Measurements from ENCODE around the gene MLNR. TPM values are rescaled to one million over a fixed set of nuclear protein-coding genes. Genes with fewer than 3 reads are reported as not detected.

MLNR gene
- total RNA-seq, 2 donors from 2014 or later, result not detected

DNA sequence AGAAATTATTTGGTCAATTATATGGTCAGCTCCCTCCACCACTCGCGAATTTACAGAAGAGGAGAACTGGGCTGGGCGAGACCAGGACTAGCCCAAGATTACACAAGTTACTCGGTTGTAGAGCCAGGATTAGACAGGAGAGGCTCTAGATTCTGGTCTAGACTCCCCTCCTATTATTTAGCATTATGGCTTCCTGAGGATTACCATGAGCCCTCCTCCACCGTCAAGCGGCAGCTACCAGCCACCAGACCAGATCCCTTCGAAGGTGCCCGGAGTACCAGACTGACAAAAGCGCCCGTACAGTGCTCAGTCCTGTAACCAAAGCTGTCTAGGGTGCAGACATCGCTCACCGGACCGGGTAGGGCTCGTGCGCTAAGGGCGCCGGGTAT, 497 bp upstream of the MLNR start:
- Histone ChIP-seq H3K4me1 (no peaks in the 10 kb centered on the region), H3K27me3 (peaks cover 33% of the 10 kb centered on the region)
- intact Hi-C loops (cut with DNase I), result no loop called here

DNA sequence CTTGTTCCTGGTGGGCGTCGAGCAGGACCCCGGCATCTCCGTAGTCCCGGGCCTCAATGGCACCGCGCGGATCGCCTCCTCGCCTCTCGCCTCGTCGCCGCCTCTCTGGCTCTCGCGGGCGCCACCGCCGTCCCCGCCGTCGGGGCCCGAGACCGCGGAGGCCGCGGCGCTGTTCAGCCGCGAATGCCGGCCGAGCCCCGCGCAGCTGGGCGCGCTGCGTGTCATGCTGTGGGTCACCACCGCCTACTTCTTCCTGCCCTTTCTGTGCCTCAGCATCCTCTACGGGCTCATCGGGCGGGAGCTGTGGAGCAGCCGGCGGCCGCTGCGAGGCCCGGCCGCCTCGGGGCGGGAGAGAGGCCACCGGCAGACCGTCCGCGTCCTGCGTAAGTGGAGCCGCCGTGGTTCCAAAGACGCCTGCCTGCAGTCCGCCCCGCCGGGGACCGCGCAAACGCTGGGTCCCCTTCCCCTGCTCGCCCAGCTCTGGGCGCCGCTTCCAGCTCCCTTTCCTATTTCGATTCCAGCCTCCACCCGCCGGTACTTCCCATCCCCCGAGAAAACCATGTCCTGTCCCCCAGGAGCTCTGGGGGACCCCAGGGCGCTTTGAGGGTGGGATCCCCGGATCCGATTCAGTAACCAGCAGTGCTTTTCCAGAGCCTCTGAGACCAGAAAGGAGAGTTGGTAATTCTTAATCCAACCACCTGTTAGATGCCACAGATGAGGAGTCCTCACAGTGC, 885 bp downstream of the MLNR start:
- no peak overlapping the region for H3K9ac ChIP-seq (ENCODE audit: low read depth in 2 of 2, low read length in 2 of 2)
- no peaks in the 10 kb centered on the region for H3K4me1 ChIP-seq
- no peaks in the 10 kb centered on the region for H3K9me3 ChIP-seq
- TF ChIP-seq, protein P1, sequence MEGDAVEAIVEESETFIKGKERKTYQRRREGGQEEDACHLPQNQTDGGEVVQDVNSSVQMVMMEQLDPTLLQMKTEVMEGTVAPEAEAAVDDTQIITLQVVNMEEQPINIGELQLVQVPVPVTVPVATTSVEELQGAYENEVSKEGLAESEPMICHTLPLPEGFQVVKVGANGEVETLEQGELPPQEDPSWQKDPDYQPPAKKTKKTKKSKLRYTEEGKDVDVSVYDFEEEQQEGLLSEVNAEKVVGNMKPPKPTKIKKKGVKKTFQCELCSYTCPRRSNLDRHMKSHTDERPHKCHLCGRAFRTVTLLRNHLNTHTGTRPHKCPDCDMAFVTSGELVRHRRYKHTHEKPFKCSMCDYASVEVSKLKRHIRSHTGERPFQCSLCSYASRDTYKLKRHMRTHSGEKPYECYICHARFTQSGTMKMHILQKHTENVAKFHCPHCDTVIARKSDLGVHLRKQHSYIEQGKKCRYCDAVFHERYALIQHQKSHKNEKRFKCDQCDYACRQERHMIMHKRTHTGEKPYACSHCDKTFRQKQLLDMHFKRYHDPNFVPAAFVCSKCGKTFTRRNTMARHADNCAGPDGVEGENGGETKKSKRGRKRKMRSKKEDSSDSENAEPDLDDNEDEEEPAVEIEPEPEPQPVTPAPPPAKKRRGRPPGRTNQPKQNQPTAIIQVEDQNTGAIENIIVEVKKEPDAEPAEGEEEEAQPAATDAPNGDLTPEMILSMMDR (IDR thresholded peaks at IDR 0.05), result no peak
- no peaks in the 10 kb centered on the region for H3K36me3 ChIP-seq
- H3K27ac ChIP-seq, result no peak overlapping the region
- H3K27me3 ChIP-seq, result peaks cover 33% of the 10 kb centered on the region
- intact Hi-C loops (cut with DNase I), result no loop called here
- H3K4me3 ChIP-seq, result peak overlapping the region; percentile 35
- DNase-seq, result no peak

More for the DNA sequence above, 497 bp upstream of the MLNR start:
- Histone ChIP-seq H3K4me3 (peak overlapping the region; percentile 35), H3K9me3 (no peaks in the 10 kb centered on the region), H3K36me3 (no peaks in the 10 kb centered on the region), H3K27ac (no peak overlapping the region), H3K9ac (ENCODE audit: low read depth in 2 of 2, low read length in 2 of 2) (no peak overlapping the region)
- TF ChIP-seq, protein P1 (IDR thresholded peaks at IDR 0.05), result no peak
- no peak for DNase-seq

DNA sequence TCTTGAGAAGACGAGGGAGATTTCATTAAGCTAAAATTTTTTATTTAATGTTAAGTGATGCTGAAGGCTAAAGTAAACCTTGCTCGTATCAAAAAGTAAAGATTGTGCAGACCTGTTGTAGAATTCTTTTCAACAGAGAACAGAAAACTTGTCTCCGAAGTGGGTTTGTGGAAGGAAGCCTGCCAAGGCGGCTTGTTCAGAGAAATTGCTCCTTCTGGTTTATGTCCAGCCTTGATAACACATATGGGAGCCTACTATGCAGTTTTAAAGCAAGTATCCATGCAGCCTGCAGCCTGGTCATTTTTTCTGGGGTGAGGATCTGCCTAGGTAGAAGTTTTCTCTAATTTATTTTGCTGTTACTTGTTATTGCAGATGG, 1.4 kb downstream of the MLNR start:
- no peaks in the 10 kb centered on the region for H3K4me1 ChIP-seq
- no peaks in the 10 kb centered on the region for H3K9me3 ChIP-seq
- no peak overlapping the region for H3K27ac ChIP-seq
- no peak overlapping the region for H3K9ac ChIP-seq (ENCODE audit: low read depth in 2 of 2, low read length in 2 of 2)
- no peak for DNase-seq
- TF ChIP-seq, protein P1 (IDR thresholded peaks at IDR 0.05), result no peak
- intact Hi-C loops (cut with DNase I), result no loop called here
- no peak overlapping the region for H3K4me3 ChIP-seq
- H3K27me3 ChIP-seq, result peaks cover 33% of the 10 kb centered on the region
- H3K36me3 ChIP-seq, result no peaks in the 10 kb centered on the region

DNA sequence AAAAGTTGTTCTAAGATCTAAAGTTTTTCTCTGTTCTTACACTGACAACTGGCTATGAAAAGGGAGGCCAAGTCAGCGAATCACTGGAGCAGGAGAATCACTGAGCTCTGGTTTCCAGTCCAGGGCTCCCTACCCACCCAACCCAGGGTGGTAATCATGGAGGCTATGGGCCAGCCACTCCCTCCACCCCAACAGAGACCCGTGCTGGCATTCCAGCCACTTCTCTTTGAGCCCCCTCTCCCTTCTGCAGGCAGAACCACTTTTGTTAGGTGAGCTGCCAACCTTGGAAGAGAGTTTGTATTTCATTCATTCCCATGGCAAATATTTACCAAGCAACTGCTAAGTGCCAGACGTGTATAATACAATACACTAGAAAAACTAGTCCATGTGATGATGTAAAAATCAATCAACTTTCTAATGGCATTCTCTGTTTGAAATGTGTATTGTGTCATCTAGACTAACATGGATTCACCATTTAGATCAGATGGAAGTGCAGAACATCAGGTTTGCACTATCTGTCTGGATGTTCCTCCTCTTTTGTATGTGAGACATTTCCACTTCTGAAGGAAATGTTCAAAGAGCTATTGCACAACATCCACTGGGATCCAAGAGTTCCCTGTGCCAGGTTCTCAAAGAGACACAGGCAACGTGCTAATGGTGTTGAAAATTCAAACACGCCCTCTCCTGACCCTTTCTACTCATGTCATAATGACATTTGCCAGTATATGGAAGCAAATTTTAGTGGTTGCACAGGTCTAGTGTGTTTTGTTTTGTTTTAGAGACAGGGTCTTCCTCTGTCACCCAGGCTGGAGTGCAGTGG, 5.3 kb downstream of the MLNR start:
- no peak for DNase-seq
- Histone ChIP-seq H3K27me3 (peaks cover 20% of the 10 kb centered on the region), H3K9ac (ENCODE audit: low read depth in 2 of 2, low read length in 2 of 2) (no peak overlapping the region), H3K4me1 (no peaks in the 10 kb centered on the region), H3K36me3 (no peaks in the 10 kb centered on the region), H3K27ac (no peak overlapping the region), H3K4me3 (no peak overlapping the region), H3K9me3 (no peaks in the 10 kb centered on the region)
- TF ChIP-seq, protein P1 (IDR thresholded peaks at IDR 0.05), result no peak
- intact Hi-C loops (cut with DNase I), result no loop called here

DNA sequence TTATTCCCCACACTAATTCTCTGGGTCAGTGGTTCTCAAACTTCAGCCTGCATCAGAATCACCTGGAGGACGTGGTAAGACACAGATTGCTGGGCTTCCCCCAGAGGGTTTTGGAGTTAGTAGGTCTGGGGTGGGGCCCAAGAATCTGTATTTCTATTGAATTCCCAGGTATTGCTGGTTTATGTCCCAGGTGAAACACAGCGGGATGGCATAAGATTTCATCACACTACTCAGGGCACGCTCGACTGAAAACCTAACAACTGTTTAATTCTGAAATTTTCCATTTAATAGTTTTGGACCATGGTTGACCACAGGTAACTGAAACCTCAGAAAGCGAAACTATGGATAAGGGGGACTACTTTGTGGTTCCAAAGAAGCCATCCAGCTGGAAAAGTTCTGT, 6.5 kb downstream of the MLNR start:
- intact Hi-C loops (cut with DNase I), result no loop called here
- no peak for DNase-seq

More for the DNA sequence above, 6.5 kb downstream of the MLNR start:
- H3K27ac ChIP-seq, result no peak overlapping the region
- H3K9me3 ChIP-seq, result no peaks in the 10 kb centered on the region
- TF ChIP-seq, protein P1 (IDR thresholded peaks at IDR 0.05), result no peak
- H3K36me3 ChIP-seq, result no peaks in the 10 kb centered on the region
- H3K9ac ChIP-seq (ENCODE audit: low read depth in 2 of 2, low read length in 2 of 2), result no peak overlapping the region
- H3K4me1 ChIP-seq, result no peaks in the 10 kb centered on the region
- no peak overlapping the region for H3K4me3 ChIP-seq
- H3K27me3 ChIP-seq, result peaks cover 10% of the 10 kb centered on the region
